HEK293 (cell line): ENCODE data around the gene ADD1.

Source experiments
- CTCF ChIA-PET: fragments of 350-600 bp; formaldehyde crosslinking; extraction: SDS; loops from one replicate; lab custom pipeline; 2021; ENCODE audit warnings: antibody characterized with exemption; lab: Yijun Ruan, JAX
- POLR2A ChIA-PET: fragments of 300-600 bp; formaldehyde crosslinking; extraction: SDS; loops from one replicate; lab custom pipeline; 2020; ENCODE audit warnings: antibody characterized with exemption, inconsistent platforms; lab: Yijun Ruan, JAX
- H3K27ac ChIP-seq: fragments of 200-500 bp; sonication (Bioruptor generic); 2 replicates; pipeline ENCODE4 v1.5.1; 2014; ENCODE audit warnings: low read depth, low read length, control low read depth, inconsistent platforms; ENCODE audit errors: extremely low read depth
- H3K36me3 ChIP-seq, 2 experiments: fragments of 200-500 bp in 1 of 2; sonication (Bioruptor generic) in 1 of 2; 1 replicate in 1 of 2; 2 replicates in 1 of 2; pipeline ENCODE4 v1.5.1; 2014 to 2017; ENCODE audit warnings: inconsistent platforms in 2 of 2, low read length in 2 of 2; ENCODE audit not compliant: control insufficient read depth in 2 of 2, insufficient read depth in 1 of 2
- H3K4me1 ChIP-seq: fragments of 200-500 bp; sonication (Bioruptor generic); 2 replicates; pipeline ENCODE4 v1.5.1; 2014; ENCODE audit warnings: mild to moderate bottlenecking, low read length, inconsistent platforms; ENCODE audit not compliant: control insufficient read depth, insufficient read depth
- H3K4me3 ChIP-seq: 2 replicates; pipeline ENCODE4 v1.5.1; 2011; ENCODE audit warnings: low read depth, mild to moderate bottlenecking, control low read depth, low read length, moderate library complexity
- H3K9me3 ChIP-seq: fragments of 200-500 bp; sonication (Bioruptor generic); 2 replicates; pipeline ENCODE4 v1.5.1; 2014; ENCODE audit warnings: low read depth, low read length, inconsistent platforms; ENCODE audit not compliant: control insufficient read depth, insufficient read depth
- GLIS1 ChIP-seq: fragments of 450-650 bp; formaldehyde crosslinking; IDR thresholded peaks from 2 replicates; pipeline ENCODE4 v1.5.1; 2016; ENCODE audit warnings: missing biosample characterization, missing genetic modification characterization
- MZF1 ChIP-seq: fragments of 450-650 bp; formaldehyde crosslinking; IDR thresholded peaks from 2 replicates; pipeline ENCODE4 v1.5.1; 2017; ENCODE audit warnings: missing biosample characterization, missing genetic modification characterization, borderline replicate concordance
- OVOL3 ChIP-seq: fragments of 450-650 bp; formaldehyde crosslinking; IDR thresholded peaks from 2 replicates; pipeline ENCODE4 v1.5.1; 2016; ENCODE audit warnings: missing biosample characterization, missing genetic modification characterization
- SCRT1 ChIP-seq: fragments of 450-650 bp; formaldehyde crosslinking; IDR thresholded peaks from 2 replicates; pipeline ENCODE4 v1.5.1; 2016; ENCODE audit warnings: missing biosample characterization, missing genetic modification characterization, borderline replicate concordance
- SETDB1 ChIP-seq: IDR thresholded peaks from one replicate; pipeline ENCODE4 v1.6.1; 2017; ENCODE audit warnings: mild to moderate bottlenecking, low read length, moderate library complexity, mixed read lengths; ENCODE audit not compliant: insufficient read length
- ZBTB20 ChIP-seq: fragments of 450-650 bp; formaldehyde crosslinking; IDR thresholded peaks from 2 replicates; pipeline ENCODE4 v1.5.1; 2016; ENCODE audit warnings: missing biosample characterization, missing genetic modification characterization
- ZNF114 ChIP-seq: fragments of 450-650 bp; formaldehyde crosslinking; IDR thresholded peaks from 2 replicates; pipeline ENCODE4 v1.5.0; 2017; ENCODE audit warnings: missing biosample characterization, missing genetic modification characterization
- ZNF121 ChIP-seq: fragments of 450-650 bp; formaldehyde crosslinking; IDR thresholded peaks from 2 replicates; pipeline ENCODE4 v1.5.1; 2016; ENCODE audit warnings: missing biosample characterization, missing genetic modification characterization
- ZNF169 ChIP-seq: fragments of 450-650 bp; formaldehyde crosslinking; IDR thresholded peaks from 2 replicates; pipeline ENCODE4 v1.5.1; 2016; ENCODE audit warnings: missing biosample characterization, missing genetic modification characterization
- ZNF2 ChIP-seq: fragments of 450-650 bp; formaldehyde crosslinking; IDR thresholded peaks from 2 replicates; pipeline ENCODE4 v1.5.1; 2016; ENCODE audit warnings: missing biosample characterization, missing genetic modification characterization
- ZNF292 ChIP-seq: fragments of 450-650 bp; formaldehyde crosslinking; IDR thresholded peaks from 2 replicates; pipeline ENCODE4 v1.5.1; 2016; ENCODE audit warnings: low read depth, missing biosample characterization, missing genetic modification characterization, borderline replicate concordance
- ZNF521 ChIP-seq: fragments of 450-650 bp; formaldehyde crosslinking; IDR thresholded peaks from 2 replicates; pipeline ENCODE4 v1.5.1; 2017; ENCODE audit warnings: missing biosample characterization, mild to moderate bottlenecking, missing genetic modification characterization
- ZNF571 ChIP-seq: fragments of 450-650 bp; formaldehyde crosslinking; IDR thresholded peaks from 2 replicates; pipeline ENCODE4 v1.5.0; 2017; ENCODE audit warnings: missing biosample characterization, missing genetic modification characterization
- ZNF624 ChIP-seq: fragments of 450-650 bp; formaldehyde crosslinking; IDR thresholded peaks from 2 replicates; pipeline ENCODE4 v1.5.1; 2017; ENCODE audit warnings: missing biosample characterization, missing genetic modification characterization
- ZNF660 ChIP-seq: fragments of 450-650 bp; IDR thresholded peaks from 2 replicates; pipeline ENCODE4 v1.5.1; 2018; ENCODE audit warnings: missing biosample characterization, mild to moderate bottlenecking, missing genetic modification characterization
- ZNF843 ChIP-seq: fragments of 450-650 bp; formaldehyde crosslinking; IDR thresholded peaks from 2 replicates; pipeline ENCODE4 v1.5.1; 2016; ENCODE audit warnings: missing biosample characterization, missing genetic modification characterization
- ZSCAN23 ChIP-seq: fragments of 450-650 bp; formaldehyde crosslinking; IDR thresholded peaks from 2 replicates; pipeline ENCODE4 v1.5.1; 2016; ENCODE audit warnings: missing biosample characterization, missing genetic modification characterization
- TF ChIP-seq, protein P1 (sequence below): fragments of 450-650 bp; formaldehyde crosslinking; IDR thresholded peaks from 2 replicates; pipeline ENCODE4 v1.5.1; 2016; ENCODE audit warnings: missing biosample characterization, missing genetic modification characterization
- TF ChIP-seq, protein P2 (sequence below): fragments of 450-650 bp; formaldehyde crosslinking; IDR thresholded peaks from 2 replicates; pipeline ENCODE4 v1.5.1; 2016; ENCODE audit warnings: missing biosample characterization, missing genetic modification characterization
- TF ChIP-seq, protein P3 (sequence below): fragments of 450-650 bp; formaldehyde crosslinking; IDR thresholded peaks from 2 replicates; pipeline ENCODE4 v1.5.1; 2016; ENCODE audit warnings: missing biosample characterization, missing genetic modification characterization

The ADD1 gene

DNA sequence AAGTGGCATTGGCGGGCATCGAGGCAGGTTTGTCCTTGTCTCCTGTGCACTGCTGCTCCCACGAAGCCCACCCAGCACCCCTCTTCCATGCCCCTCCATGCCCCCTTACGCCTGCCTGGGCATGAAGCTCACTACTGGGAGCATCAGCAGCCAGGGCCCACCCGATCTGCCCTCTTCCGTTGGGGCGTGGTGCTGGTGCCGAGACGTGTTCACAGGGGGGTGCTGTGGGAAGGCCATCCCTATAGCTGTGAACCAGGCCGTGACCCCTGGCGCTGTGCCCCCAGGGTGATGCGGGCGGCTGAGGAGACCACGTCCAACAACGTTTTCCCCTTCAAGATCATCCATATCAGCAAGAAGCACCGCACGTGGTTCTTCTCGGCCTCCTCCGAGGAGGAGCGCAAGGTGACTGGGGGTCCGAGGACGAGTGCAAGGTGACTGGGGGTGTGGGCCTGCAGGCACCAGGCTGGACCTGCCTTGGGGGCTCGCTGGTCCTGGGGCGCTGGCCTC, 19.3 kb upstream of the ADD1 start:
- TF ChIP-seq ZNF521 (tag by site-specific recombination) (no peak), ZNF121 (tag by site-specific recombination) (no peak), GLIS1 (tag by site-specific recombination) (no peak), ZBTB20 (tag by site-specific recombination) (no peak), ZNF624 (tag by site-specific recombination) (no peak), ZNF114 (no peak), ZNF2 (tag by site-specific recombination) (no peak), ZNF292 (tag by site-specific recombination) (no peak)
- TF ChIP-seq, all 188 proteins: peak for 0
- ChIA-PET CTCF (no interaction called here), POLR2A (no interaction called here)
- Histone ChIP-seq H3K4me3 (no peak overlapping the region), H3K27ac (no peak overlapping the region), H3K4me1 (no peaks in the 10 kb centered on the region), H3K9me3 (no peaks in the 10 kb centered on the region), H3K36me3 (peaks cover 0 to 85% of the 10 kb centered on the region in 2 experiments; a peak in 1 of 3 replicates)

DNA sequence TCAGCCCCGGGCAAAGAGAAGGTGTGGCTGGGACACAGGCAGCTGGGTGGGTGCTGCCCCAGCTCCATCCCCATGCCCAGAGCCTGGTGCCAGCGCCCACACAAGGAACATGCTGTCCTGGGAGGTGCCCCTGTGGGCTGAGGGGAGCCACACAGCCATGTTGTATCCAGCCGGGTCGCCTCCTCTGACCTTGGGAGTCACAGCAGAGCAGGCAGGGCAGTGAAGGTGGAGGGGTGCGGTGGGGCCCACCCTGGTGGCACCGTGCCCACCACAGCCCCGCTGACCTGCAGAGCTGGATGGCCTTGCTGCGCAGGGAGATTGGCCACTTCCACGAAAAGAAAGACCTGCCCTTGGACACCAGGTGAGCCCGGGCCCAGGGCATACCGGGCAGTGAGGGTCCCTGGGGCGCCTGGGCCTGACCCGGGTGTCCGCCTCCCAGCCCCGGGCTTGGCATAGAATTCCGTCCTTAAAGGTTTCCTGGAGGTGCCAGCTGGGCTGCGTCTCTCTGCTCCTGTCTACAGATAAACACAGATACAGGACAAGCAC, 18.7 kb upstream of the ADD1 start:
- Histone ChIP-seq H3K4me3 (no peak overlapping the region), H3K4me1 (no peaks in the 10 kb centered on the region), H3K9me3 (no peaks in the 10 kb centered on the region), H3K36me3 (peaks cover 0 to 85% of the 10 kb centered on the region in 2 experiments; a peak in 1 of 3 replicates), H3K27ac (no peak overlapping the region)
- TF ChIP-seq ZNF571 (tag by site-specific recombination) (no peak), ZNF843 (tag by site-specific recombination) (no peak), SCRT1 (tag by site-specific recombination) (no peak), ZNF169 (tag by site-specific recombination) (no peak), ZNF660 (tag by site-specific recombination) (no peak), MZF1 (tag by site-specific recombination) (no peak), SETDB1 (no peak)
- TF ChIP-seq, protein P1, sequence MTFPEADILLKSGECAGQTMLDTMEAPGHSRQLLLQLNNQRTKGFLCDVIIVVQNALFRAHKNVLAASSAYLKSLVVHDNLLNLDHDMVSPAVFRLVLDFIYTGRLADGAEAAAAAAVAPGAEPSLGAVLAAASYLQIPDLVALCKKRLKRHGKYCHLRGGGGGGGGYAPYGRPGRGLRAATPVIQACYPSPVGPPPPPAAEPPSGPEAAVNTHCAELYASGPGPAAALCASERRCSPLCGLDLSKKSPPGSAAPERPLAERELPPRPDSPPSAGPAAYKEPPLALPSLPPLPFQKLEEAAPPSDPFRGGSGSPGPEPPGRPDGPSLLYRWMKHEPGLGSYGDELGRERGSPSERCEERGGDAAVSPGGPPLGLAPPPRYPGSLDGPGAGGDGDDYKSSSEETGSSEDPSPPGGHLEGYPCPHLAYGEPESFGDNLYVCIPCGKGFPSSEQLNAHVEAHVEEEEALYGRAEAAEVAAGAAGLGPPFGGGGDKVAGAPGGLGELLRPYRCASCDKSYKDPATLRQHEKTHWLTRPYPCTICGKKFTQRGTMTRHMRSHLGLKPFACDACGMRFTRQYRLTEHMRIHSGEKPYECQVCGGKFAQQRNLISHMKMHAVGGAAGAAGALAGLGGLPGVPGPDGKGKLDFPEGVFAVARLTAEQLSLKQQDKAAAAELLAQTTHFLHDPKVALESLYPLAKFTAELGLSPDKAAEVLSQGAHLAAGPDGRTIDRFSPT (tag by site-specific recombination): peak; percentile 43; the same call in 1 of the 2 replicates
- TF ChIP-seq, protein P2, sequence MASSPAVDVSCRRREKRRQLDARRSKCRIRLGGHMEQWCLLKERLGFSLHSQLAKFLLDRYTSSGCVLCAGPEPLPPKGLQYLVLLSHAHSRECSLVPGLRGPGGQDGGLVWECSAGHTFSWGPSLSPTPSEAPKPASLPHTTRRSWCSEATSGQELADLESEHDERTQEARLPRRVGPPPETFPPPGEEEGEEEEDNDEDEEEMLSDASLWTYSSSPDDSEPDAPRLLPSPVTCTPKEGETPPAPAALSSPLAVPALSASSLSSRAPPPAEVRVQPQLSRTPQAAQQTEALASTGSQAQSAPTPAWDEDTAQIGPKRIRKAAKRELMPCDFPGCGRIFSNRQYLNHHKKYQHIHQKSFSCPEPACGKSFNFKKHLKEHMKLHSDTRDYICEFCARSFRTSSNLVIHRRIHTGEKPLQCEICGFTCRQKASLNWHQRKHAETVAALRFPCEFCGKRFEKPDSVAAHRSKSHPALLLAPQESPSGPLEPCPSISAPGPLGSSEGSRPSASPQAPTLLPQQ (tag by site-specific recombination): peak; percentile 52; the same call in 1 of the 2 replicates
- ChIA-PET POLR2A (no interaction called here), CTCF (no interaction called here)

GRCh38 chr4:2825740-2826139, 17.9 kb upstream of the ADD1 start:
- Histone ChIP-seq H3K4me3 (no peak overlapping the region), H3K27ac (no peak overlapping the region)
- CTCF ChIA-PET: no interaction called here
- TF ChIP-seq ZNF114: no peak
- TF ChIP-seq OVOL3: no peak
- no peak for TF ChIP-seq ZSCAN23 (tag by site-specific recombination)
- TF ChIP-seq, protein P3, sequence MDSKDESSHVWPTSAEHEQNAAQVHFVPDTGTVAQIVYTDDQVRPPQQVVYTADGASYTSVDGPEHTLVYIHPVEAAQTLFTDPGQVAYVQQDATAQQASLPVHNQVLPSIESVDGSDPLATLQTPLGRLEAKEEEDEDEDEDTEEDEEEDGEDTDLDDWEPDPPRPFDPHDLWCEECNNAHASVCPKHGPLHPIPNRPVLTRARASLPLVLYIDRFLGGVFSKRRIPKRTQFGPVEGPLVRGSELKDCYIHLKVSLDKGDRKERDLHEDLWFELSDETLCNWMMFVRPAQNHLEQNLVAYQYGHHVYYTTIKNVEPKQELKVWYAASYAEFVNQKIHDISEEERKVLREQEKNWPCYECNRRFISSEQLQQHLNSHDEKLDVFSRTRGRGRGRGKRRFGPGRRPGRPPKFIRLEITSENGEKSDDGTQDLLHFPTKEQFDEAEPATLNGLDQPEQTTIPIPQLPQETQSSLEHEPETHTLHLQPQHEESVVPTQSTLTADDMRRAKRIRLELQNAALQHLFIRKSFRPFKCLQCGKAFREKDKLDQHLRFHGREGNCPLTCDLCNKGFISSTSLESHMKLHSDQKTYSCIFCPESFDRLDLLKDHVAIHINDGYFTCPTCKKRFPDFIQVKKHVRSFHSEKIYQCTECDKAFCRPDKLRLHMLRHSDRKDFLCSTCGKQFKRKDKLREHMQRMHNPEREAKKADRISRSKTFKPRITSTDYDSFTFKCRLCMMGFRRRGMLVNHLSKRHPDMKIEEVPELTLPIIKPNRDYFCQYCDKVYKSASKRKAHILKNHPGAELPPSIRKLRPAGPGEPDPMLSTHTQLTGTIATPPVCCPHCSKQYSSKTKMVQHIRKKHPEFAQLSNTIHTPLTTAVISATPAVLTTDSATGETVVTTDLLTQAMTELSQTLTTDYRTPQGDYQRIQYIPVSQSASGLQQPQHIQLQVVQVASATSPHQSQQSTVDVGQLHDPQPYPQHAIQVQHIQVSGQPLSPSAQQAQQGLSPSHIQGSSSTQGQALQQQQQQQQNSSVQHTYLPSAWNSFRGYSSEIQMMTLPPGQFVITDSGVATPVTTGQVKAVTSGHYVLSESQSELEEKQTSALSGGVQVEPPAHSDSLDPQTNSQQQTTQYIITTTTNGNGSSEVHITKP (tag by site-specific recombination): no peak
- TF ChIP-seq, all 188 proteins: peak for 0
- POLR2A ChIA-PET: no interaction called here
- H3K4me1 ChIP-seq: no peaks in the 10 kb centered on the region
- H3K36me3 ChIP-seq: peaks cover 0 to 85% of the 10 kb centered on the region in 2 experiments; a peak in 1 of 3 replicates
- H3K9me3 ChIP-seq: no peaks in the 10 kb centered on the region
